OCI-M2 (cell line): ENCODE measurements around the gene C2orf69.
"Not testable (repeated sequence)": the region's sequence is repeated elsewhere in the genome, so short reads cannot be mapped to it uniquely, and the experiment has no call there.

Experiments
- DNase-seq: peaks from one replicate; lab custom pipeline; 2025; ENCODE audit not compliant: unreplicated experiment; lab: John Stamatoyannopoulos, UW

C2orf69 gene

DNA sequence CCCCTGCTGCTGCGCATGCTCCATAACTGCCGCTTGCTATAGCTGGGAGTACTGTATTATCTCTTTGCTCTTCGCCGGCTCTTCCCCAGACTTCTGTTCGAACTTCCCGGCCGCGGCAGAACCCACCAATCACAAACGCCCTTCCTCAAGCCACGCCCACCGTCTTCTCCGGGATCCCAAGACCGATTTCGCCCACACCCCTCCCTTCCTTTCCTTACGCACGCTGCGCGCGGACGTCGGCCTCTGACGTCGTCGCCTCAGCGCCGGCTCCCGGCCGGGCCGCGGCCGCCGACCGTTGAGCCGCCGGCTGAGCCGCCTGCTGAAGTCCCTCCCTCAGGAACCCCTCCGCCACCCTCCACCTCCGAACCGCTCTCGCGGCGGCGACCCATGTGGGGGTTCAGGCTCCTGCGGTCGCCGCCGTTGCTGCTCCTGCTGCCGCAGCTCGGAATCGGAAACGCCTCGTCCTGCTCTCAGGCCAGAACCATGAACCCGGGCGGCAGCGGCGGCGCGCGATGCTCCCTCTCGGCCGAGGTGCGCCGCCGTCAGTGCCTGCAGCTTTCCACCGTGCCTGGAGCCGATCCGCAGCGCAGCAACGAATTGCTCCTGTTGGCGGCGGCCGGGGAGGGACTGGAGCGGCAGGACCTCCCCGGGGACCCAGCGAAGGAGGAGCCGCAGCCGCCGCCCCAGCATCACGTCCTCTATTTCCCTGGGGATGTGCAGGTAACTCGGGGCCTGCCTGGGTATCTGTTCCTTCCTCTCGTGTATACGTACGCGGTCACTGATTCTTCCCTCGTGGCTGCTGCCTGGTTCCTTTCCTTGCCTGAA lies at the start of gene C2orf69:
C2orf69 (plus strand) TSS at position 242 of the 825 bp plus-strand sequence; CDS start at position 388, 146 bp downstream.
- DNase-seq, result no peak

DNA sequence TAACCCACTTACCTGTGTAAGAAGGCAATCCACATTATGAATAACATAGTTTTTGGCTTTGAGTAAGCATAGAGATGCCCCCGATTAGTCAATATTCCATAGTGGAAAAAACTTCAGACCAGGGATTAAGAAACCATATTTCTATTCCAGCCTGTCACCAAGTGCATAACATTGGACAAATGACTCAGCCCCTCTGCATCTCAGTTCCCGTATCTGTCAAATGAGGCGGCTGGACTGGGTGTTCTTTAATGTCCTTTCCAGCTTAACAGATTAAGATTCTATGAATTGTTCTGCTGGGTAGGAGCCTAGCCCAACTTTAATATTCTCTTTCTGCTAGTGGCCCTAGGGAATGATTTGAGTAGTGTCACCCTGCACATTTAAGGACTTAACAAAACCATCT lies 48.3 kb upstream of the C2orf69 start:
- no peak for DNase-seq

DNA sequence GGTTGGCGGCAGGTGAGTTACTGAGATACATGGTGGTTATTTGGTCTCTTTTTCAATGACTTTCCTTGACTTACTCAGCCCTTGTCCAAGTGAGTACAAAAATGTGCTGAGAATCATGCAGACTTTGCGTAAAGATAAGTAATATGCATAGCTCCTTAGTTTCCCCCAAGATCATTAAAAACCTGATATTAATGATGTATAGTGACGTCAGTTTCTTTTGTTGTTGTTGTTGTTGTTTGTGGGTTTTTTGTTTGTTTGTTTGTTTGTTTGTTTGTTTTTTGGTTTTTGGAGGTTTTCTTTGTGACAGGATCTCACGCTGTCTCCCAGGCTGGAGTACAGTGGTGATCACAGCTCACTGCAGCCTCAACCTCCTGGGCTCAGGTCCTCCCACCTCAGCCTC lies 45.2 kb upstream of the C2orf69 start:
- DNase-seq, result no peak

GRCh38 chr2:199868431-199869226 lies 42.5 kb upstream of the C2orf69 start:
- DNase-seq, result no peak

GRCh38 chr2:199869227-199869541 lies 41.9 kb upstream of the C2orf69 start:
- no peak for DNase-seq

DNA sequence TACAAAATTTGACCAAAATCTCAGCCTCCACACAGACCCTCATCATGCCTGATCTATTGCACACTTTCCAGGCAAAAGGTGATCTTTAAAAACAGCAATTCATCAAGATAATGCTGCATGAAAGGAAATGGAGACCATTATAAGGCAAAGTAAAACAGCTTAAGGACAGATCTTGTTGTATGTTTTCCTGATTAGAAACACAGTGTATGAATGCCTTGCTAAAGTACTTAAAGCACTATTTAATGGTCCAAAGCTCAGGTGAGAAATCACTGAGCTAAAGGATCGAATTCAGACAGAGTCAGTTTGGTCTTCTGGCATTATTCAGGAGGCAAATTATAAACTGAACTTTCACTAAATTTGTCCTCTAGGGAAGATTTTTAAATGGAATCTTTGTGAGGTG lies 41.4 kb upstream of the C2orf69 start:
- no peak for DNase-seq

- DNase-seq, result no peak
Measured at GRCh38 chr2:199870581-199870980, 40.5 kb upstream of the C2orf69 start.

GRCh38 chr2:199874209-199874608 lies 36.9 kb upstream of the C2orf69 start:
- no peak for DNase-seq

GRCh38 chr2:199875400-199875799 lies 35.7 kb upstream of the C2orf69 start:
- DNase-seq, result no peak

- DNase-seq, result no peak
Measured at GRCh38 chr2:199882667-199883066, 28.4 kb upstream of the C2orf69 start.

- no peak for DNase-seq
Measured at GRCh38 chr2:199883474-199884212, 27.4 kb upstream of the C2orf69 start.

DNA sequence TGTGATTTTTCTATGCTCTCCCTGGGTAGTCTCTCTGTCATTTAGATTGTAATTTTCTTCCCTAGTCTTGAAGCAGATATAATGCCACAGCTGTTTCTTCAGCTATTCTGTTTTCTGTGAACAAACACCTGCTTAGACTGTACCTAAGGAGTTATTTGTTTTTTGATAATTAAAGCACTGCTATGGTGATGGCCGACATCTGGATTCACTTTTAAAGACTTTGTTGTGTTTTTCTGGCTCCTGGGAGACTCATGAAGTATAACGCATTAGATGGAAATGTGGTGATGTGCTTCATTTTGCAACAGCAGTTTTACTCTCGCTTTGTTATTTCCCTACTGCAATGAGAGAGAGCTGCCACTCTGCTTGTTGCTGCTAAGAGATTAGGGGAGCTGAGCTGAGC lies 15.7 kb upstream of the C2orf69 start:
- no peak for DNase-seq

GRCh38 chr2:199896617-199897016 lies 14.5 kb upstream of the C2orf69 start:
- no peak for DNase-seq

- no peak for DNase-seq
Measured at GRCh38 chr2:199901942-199902341, 9.2 kb upstream of the C2orf69 start.

GRCh38 chr2:199902486-199903110 lies 8.5 kb upstream of the C2orf69 start:
- DNase-seq, result peak; percentile 55

- peak; percentile 75 for DNase-seq
Measured at GRCh38 chr2:199903111-199903510, 8.0 kb upstream of the C2orf69 start.

GRCh38 chr2:199907008-199907714 lies 3.9 kb upstream of the C2orf69 start:
- DNase-seq, result no peak

GRCh38 chr2:199910338-199911051 lies 598 bp upstream of the C2orf69 start:
- peak; percentile 55 for DNase-seq

GRCh38 chr2:199911877-199912161 lies 726 bp downstream of the C2orf69 start:
- no peak for DNase-seq

DNA sequence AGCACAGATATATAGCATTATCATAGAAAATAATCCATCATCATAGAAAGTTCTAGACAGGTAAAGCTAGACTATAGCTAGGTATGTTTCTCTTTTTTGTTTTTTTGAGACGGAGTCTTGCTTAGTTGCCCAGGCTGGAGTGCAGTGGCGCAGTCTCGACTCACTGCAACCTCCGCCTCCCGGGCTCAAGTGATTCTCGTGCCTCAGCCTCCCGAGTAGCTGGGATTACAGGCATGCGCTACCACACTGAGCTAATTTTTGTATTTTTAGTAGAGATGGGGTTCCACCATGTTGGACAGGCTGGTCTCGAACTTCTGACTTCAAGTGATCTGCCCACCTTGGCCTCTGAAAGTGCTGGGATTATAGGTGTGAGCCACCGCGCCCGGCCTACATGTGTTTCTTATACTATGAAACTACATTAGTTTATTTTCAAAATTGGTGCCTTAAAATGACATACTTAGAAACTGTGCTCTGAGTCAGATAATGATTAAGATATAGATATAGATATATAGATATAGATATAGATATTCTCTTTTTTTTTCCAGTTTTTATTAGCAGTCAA lies 1.5 kb downstream of the C2orf69 start:
- DNase-seq, result not testable (repeated sequence)
